Stimulated activated CD8-positive, alpha-beta memory T cell treated with anti-CD3 and anti-CD28 coated beads, Interleukin-2, amount 100 ng/mL, for 48 hours (primary cell): ENCODE results near the gene FDXACB1.

ENCODE experiments used
- DNase-seq, 2 donors: peaks; one replicate each; pipeline ENCODE4 v3.0.0-alpha.2; 2020; ENCODE audit warnings: low read depth in 2 of 2

FDXACB1 gene

DNA sequence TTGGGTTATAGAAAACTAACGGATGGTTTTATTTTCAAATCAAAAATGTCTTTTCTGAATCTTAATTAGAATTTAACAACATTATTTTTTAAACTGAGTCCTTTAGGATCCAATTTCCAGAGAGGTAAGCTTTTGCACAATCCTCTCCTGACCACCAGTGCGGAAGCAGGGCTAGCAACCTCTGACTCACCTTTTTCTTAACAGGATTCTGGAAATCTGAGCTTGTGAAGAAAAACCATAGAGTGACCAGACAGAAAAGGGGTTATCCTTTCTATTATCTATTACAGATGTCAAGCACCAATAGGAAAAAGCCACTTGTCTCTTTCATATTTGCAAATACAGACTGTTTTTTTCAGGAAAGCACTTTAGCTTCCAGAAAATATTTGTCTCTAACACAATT lies 32.9 kb downstream of the FDXACB1 start:
- DNase-seq, result no peak

DNA sequence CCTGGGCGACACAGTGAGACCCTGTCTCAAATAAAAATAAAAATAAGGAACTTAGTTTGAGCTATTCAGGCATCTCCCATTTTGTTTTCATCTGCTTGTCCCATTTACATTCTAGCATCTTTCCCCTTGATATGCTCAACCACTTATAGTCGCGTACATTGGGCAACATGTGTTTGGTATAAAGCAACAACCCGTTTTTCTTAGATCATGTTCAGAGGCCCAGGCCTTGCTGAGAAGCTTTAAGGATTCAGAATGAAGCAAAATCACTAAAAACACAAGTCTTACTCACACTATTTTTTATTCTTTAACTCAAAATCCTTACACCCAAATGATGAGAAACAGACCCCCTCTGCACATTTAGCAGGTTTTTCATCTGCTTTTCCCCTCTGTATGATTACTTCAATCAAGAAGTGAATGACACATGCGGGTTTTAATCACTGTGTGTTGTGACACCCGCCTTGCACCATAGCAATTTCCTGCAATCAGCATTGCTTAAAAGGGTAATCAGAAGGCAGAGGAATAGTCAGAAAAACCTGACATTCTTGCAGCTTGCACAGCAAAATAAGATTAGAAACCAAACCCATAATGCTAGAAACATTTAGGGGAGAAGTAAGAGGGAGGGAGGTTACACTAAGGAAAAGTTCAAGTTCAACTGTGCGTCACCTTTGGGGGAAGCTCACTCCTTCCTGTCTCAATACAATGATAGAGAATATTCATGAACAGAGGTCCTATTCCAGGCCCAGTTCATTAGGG lies 33.5 kb downstream of the FDXACB1 start:
- no peak for DNase-seq

DNA sequence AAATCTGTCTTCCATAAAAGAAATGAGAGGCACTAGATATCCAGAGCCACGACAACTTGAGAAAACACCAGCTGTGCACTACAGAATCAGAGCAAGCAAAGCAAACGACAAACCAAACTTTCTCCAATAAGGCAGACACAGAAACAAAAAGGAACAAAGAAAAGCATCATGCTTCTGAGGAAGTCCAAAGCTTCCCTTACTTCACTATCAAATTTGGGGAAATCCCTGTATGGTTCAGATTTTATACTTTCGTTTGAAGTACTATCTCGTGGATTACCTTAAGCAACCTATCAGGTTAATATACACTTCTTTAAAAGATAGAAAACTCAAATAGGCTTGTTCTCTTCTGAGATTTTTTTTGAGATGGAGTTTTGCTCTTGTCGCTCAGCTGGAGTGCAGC lies 35.3 kb downstream of the FDXACB1 start:
- no peak for DNase-seq

DNA sequence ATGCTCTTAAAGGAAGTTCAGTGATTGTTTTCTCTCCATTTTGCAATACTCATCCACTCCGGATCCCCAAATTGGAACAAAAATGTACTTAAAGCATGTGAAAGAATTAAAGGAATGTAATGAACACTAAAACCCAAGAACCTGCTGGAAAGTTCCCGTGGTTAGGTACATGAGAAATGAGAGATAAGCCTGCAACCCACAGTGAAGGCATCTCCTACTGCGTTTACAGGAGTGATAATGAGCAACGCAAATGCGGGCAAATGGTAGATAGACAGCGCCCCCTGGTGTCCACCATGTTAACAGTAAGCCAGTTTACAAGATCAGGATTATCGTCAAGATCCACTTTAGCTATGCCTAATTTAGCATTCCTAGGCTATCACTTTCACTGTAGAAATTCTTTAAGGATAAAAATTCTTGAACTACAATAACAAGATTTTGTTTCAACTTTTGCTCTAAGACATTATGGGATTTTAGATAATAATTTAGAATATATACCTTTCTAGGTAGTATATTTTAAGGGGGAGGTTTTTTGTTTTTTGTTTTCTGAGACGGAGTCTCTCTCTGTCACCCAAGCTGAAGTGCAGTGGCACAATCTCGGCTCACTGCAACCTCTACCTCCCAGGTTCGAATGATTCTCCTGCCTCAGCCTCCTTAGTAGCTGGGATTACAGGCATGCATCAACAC lies 37.5 kb downstream of the FDXACB1 start:
- peak; percentile 73 to 79 for DNase-seq

DNA sequence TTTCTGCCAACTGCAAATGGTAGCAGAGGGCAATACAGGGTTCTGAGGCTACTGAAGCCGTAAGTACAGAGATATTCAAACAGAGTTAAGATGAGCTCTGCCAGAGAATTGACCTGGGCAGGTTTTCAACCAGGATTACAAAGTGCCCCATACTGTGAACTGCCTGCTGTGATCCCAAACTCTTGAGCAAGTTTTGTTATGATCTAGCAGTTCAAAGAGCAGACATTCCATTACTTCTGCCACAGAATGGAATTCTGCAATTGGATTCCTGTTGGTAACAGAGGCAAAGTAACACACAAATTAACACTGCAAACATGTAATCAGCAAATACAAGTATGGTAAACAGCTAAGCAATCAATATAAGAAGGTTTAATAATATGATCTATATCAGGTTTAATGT lies 38.8 kb downstream of the FDXACB1 start:
- DNase-seq, result no peak

DNA sequence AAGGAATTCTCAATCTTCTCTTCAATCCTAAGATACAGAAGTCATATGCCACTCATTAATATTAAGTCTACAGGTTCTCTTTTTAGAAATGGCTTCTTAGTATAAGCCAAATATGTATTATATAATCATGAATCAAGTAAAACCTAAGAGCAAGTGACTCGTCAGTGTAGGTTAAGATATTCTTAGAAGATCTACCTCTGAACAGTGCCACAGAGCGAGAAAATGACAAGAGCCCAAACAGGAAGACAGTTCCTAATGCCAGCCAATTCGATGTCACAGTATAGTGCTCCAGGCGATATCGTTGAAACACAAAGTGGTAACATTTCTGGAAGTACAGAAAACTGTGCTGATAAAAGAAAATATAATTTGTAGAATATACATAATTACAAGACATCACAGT lies 40.9 kb downstream of the FDXACB1 start:
- DNase-seq, result no peak

DNA sequence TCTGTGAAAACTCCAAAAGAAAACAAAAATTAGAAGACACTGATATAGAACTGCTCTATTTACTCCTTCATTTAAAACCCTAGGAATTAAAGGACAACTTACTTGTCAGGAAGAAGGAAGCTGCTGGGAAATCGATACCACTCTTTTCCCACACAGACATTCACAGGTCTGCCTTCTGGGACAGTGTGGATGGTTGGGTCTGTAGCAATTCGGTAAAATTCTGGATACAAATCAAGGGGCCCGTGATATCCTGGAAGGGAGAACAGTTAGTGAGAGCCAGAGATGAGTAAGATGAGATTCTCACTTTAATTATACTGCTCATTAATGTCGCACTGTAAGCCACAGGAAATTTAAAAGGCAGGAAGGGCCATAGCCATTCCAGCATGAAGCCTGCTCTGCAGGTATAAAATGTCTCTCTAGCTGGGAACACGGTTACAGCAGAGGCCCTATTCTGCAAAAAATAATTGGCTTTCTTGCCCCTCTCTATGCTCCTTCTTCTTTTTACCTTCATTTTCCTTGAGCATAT lies 41.5 kb downstream of the FDXACB1 start:
- DNase-seq, result no peak

DNA sequence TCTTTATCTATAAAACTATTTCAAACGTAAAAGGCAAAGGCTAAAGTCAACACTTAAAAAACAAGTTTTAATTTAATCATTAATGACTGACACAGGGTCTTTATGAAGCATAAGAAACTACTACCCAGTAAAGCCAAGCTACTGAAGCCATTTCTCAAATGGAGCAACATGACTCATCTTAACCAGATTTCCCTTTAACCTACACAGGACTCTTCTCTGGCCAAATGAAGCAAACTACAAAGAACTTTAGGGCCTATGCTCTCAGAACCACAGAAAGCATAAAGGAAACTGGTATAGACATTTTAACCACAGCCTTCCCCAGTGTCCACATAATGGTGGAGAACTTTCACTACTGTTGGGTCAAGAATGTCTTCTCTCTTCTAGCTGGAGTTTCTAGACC lies 42.2 kb downstream of the FDXACB1 start:
- DNase-seq, result no peak

DNA sequence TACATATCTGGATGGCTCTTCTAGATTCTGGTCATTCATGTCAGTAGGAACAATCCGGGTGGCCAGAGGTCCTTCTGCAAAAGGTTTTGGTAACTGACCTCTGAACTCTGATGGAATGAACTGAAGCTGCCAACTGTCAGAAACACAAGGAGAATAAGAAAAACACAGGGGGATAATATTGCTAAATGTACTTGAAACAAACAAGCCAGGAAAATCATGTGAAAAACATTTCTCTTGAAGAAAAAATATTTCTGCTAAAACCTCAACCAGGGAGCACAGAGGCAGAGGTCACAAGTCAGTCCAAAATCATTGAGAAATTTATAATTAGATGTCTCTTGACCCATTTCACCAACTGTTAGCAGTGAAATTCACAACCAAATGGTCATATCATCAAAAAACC lies 42.8 kb downstream of the FDXACB1 start:
- no peak for DNase-seq

DNA sequence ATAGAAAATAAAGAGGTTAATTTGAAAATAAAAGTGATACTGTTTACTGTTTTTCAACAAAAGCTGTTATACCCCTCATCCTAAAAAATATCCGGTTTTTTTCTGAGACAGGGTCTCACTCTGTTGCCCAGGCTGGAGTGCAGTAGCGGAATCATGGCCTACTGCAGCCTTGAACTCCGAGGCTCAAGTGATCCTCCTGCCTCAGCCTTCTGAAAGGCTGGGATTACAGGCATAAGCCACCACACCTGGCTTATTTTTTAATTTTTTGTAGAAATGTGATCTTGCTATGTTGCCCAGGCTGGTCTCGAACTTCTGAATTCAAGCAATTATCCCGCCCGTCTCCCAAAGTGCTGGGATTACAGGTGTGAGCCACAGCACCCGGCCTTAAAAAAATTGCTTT lies 43.3 kb downstream of the FDXACB1 start:
- DNase-seq, result no peak

DNA sequence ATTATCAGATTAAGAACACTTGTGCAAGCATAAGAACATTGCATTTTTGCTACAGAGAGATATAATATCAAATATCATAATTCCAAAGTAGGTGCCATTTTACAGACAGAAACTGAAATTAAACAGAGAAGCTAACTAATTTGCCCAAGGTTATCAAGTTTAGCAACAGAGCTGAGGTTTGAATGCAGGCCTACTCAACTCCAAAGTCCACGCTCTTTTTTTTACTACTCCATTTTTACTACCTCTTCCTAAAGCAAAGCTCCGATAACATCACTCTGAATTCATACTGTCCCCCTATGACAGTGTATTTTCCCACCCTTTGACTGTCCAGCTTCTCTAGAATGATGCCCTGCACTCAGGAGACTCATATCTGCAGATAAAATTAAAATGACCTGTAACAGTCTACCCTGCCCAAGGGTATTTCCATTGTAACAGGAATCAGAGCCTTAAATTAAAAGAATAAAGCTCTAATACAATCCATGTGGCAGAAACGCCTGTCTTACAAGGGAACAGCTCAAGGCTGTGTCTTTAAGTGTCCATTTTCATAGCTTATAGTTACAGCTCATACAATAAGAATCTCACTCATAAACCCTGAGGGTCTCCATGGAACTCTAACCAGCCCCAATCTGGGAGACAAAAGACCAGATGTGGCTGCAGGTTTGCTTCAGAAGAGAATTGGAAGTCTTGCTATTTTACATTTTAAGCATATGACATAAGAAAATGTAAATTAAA lies 44.4 kb downstream of the FDXACB1 start:
- DNase-seq, result no peak

DNA sequence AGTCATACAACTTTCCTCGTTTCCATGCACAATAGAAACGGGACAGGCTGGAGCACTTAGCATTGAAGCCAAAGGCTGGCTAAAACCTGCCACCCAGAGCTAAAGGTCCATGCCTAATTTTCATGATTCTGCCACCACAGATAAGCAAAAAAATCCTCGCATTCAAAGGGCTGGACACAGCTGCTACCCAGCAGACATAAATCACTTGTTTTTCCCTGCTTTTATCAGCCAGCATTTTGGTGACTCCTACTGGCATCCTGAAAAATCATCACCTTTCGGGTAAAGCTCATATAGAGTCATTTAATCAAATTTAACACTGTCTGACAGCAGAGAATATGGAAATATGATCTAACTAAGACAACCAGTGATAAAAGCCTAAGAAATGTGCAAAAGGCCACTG lies 45.4 kb downstream of the FDXACB1 start:
- DNase-seq, result no peak

DNA sequence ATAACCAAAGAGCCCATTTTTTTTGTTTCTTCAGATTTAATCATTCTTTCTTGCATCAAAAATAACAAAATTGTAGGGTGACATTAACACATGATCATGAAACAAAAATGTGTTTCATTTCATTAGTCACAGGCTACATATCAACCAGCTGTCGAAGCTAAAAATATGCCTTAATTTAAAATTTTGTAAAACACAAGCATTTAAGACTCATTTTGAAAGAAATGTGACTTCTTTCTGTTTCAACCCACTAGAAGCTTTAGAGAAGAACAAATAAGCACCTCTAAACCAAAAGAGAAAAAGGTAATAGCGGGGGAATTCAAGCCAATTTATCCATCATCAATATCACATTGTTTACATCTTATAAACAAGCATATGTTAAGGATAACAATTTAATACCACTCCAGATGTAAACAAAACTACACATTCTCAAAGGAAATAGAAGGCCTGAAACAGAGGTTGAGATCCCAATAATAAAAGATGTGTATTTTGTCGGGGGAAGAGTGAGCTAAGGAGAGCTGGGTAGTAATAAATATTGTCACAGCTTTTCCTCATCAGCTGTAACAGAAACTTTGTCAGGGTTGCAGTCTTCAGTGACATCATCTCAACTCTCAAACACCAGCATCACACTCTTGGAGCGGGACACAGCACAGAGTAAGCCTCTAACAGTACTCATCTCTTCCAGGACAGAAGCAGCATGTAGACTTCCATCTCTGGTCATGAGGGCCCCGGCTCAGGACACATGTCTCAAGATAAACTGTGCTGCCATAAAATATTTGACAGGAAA lies 49.6 kb downstream of the FDXACB1 start:
- DNase-seq, result no peak

DNA sequence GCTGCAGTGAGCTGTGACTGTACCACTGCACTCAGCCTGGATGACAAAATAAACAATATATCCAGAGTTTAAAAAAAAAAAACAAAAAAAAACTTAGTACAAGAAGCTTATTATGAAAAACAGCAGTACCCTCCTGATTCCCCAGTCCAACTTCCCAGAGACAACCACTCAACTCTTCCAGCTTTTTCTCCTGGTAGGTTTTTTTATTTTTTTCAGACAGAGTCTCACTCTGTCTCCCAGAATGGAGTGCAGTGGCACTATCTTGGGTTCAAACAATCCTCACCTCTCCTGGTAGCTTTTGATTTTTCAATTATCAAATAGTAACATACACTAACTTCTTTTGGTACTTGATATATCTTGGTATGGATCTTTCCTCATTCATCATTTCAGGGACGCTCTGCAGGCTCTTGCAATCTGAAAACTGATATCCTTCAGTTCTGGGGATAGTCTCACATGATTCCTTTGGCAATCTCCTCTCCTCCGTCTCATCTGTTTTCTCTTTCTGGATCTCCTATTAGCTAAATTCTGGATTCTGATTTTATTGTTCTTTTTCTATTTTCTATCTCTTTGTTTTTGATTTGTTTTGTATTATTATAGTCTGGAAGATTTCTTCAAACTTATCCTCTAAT lies 52.5 kb downstream of the FDXACB1 start:
- DNase-seq, result no peak
